Keratinocyte (primary cell): ENCODE measurements around the gene LBP.

Experiments used
- CTCF ChIP-seq, 3 experiments: IDR thresholded peaks in 1 of 3; conservative IDR thresholded peaks in 1 of 3; optimal IDR thresholded peaks in 1 of 3; 2 replicates in 2 of 3; 3 replicates in 1 of 3; pipeline versions ENCODE3 to v1.5.1; 2011; ENCODE audit warnings: low read length in 3 of 3, mild to moderate bottlenecking in 3 of 3, moderate library complexity in 2 of 3, control low read depth in 1 of 3, inconsistent platforms in 1 of 3; ENCODE audit not compliant: insufficient read depth in 2 of 3; ENCODE audit errors: extremely low read depth in 1 of 3
- EZH2 ChIP-seq: IDR thresholded peaks from one replicate; pipeline ENCODE4 v1.6.1; 2012; ENCODE audit warnings: inconsistent platforms, mild to moderate bottlenecking, low read length, moderate library complexity

- TF ChIP-seq CTCF (optimal IDR thresholded peaks at IDR 0.05 in 1 of 3, IDR thresholded peaks at IDR 0.05 in 1 of 3, conservative IDR thresholded peaks at IDR 0.05 in 1 of 3; ENCODE audit: extremely low read depth in 1 of 3, insufficient read depth in 2 of 3, low read length in 3 of 3) (no peak), EZH2 (no peak)
Observed at GRCh38 chr20:38353316-38353715, 7.0 kb downstream of the LBP start.
